Non-pigmented ciliary epithelial cell (primary cell): ENCODE data around the gene PHB1.

Experiments used
- DNase-seq: peaks from one replicate; pipeline ENCODE4 v3.0.0-alpha.2; 2010; ENCODE audit warnings: low read depth

Gene PHB1

GRCh38 chr17:49414622-49415350 lies at the start of gene PHB1:
PHB1 (minus strand) TSS chr17:49414882; CDS start chr17:49413264, 1,618 bp downstream.
- peak; percentile 91 for DNase-seq

GRCh38 chr17:49464049-49464448 lies 49.4 kb upstream of the PHB1 start:
- DNase-seq, result no peak

- no peak for DNase-seq
Measured at GRCh38 chr17:49461580-49461979, 46.9 kb upstream of the PHB1 start.

GRCh38 chr17:49460401-49460800 lies 45.7 kb upstream of the PHB1 start:
- no peak for DNase-seq

- no peak for DNase-seq
Measured at GRCh38 chr17:49459401-49459984, 44.8 kb upstream of the PHB1 start.

- no peak for DNase-seq
Measured at GRCh38 chr17:49457564-49458535, 43.2 kb upstream of the PHB1 start.

GRCh38 chr17:49456183-49456965 lies 41.7 kb upstream of the PHB1 start:
- DNase-seq, result peak; percentile 32

GRCh38 chr17:49455272-49455861 lies 40.7 kb upstream of the PHB1 start:
- DNase-seq, result no peak

GRCh38 chr17:49454050-49454449 lies 39.4 kb upstream of the PHB1 start:
- DNase-seq, result no peak

- DNase-seq, result no peak
Measured at GRCh38 chr17:49452661-49453060, 38.0 kb upstream of the PHB1 start.

GRCh38 chr17:49452201-49452600 lies 37.5 kb upstream of the PHB1 start:
- DNase-seq, result no peak

- no peak for DNase-seq
Measured at GRCh38 chr17:49450735-49451134, 36.1 kb upstream of the PHB1 start.

- DNase-seq, result no peak
Measured at GRCh38 chr17:49450181-49450580, 35.5 kb upstream of the PHB1 start.

GRCh38 chr17:49447628-49448302 lies 33.1 kb upstream of the PHB1 start:
- no peak for DNase-seq

- DNase-seq, result no peak
Measured at GRCh38 chr17:49445591-49445990, 30.9 kb upstream of the PHB1 start.

GRCh38 chr17:49444384-49444783 lies 29.7 kb upstream of the PHB1 start:
- DNase-seq, result no peak

- no peak for DNase-seq
Measured at GRCh38 chr17:49443862-49444261, 29.2 kb upstream of the PHB1 start.

GRCh38 chr17:49442041-49442440 lies 27.4 kb upstream of the PHB1 start:
- no peak for DNase-seq

- DNase-seq, result no peak
Measured at GRCh38 chr17:49441578-49441977, 26.9 kb upstream of the PHB1 start.

- no peak for DNase-seq
Measured at GRCh38 chr17:49440581-49440980, 25.9 kb upstream of the PHB1 start.
